Activated CD4-positive, alpha-beta memory T cell treated with anti-CD3 and anti-CD28 coated beads, Interleukin-2, amount 10 ng/mL, durations not matched to agents 7 days and 5 days (primary cell): Measurements from ENCODE around the gene TIAM2. TPM values are rescaled to one million over a fixed set of nuclear protein-coding genes. Genes with fewer than 3 reads are reported as not detected.

Experiments
- CTCF ChIA-PET: fragments of 350-600 bp; sonication (Branson Sonifier 250); formaldehyde crosslinking; loops from one replicate; lab custom pipeline; 2021; ENCODE audit warnings: antibody characterized with exemption, inconsistent platforms; lab: Charles Lee
- POLR2A ChIA-PET: fragments of 350-600 bp; sonication (Branson Sonifier 250); formaldehyde crosslinking; loops from one replicate; lab custom pipeline; 2021; ENCODE audit warnings: antibody characterized with exemption; lab: Charles Lee
- DNase-seq: peaks from one replicate; pipeline ENCODE4 v3.0.0-alpha.2; 2020
- H3K27ac Mint-ChIP-seq: one replicate; pipeline ENCODE4 v1.8.0; 2021; ENCODE audit warnings: mild to moderate bottlenecking, mixed read lengths
- H3K27me3 Mint-ChIP-seq: one replicate; pipeline ENCODE4 v1.8.0; 2021; ENCODE audit warnings: mixed read lengths
- H3K36me3 Mint-ChIP-seq: one replicate; pipeline ENCODE4 v1.8.0; 2021; ENCODE audit warnings: low read depth, mixed read lengths
- H3K4me1 Mint-ChIP-seq: one replicate; pipeline ENCODE4 v1.8.0; 2021; ENCODE audit warnings: mixed read lengths
- H3K4me3 Mint-ChIP-seq: one replicate; pipeline ENCODE4 v1.8.0; 2021; ENCODE audit warnings: mild to moderate bottlenecking, mixed read lengths
- H3K9me3 Mint-ChIP-seq: one replicate; pipeline ENCODE4 v1.8.0; 2021; ENCODE audit warnings: mixed read lengths
- total RNA-seq, 2 experiments: library from RNA; stranded (reverse); gene quantifications; one replicate each; pipeline ENCODE4 v1.2.3, GENCODE V29; 2021

TIAM2 gene
- total RNA-seq, 2 experiments from 2014 or later: 6.1 to 8.3 TPM

DNA sequence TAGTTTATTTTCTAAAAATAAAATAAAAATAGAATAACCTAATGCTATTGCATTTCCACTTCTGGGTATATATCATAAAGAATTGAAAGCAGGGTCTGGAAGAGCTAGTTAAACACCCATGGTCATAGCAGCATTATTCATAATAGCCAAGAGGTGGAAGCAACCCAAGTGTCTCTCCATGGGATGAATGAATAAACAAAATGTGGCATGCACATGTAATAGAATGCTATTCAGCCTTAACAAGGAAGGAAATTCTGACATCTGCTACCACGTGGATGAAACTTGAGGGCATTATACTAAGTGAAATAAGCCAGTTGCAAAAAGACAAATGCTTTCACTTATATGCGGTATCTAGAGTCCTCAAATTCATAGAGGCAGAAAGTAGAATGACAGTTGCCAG lies 130.8 kb downstream of the TIAM2 start:
- H3K36me3 Mint-ChIP-seq: peaks cover 2% of the 10 kb centered on the region
- peaks cover 1% of the 10 kb centered on the region for H3K27me3 Mint-ChIP-seq
- no peak overlapping the region for H3K27ac Mint-ChIP-seq
- DNase-seq: no peak
- peaks cover 21% of the 10 kb centered on the region for H3K4me1 Mint-ChIP-seq
- H3K4me3 Mint-ChIP-seq: no peak overlapping the region
- ChIA-PET POLR2A (no interaction called here), CTCF (no interaction called here)
- peaks cover 1% of the 10 kb centered on the region for H3K9me3 Mint-ChIP-seq

DNA sequence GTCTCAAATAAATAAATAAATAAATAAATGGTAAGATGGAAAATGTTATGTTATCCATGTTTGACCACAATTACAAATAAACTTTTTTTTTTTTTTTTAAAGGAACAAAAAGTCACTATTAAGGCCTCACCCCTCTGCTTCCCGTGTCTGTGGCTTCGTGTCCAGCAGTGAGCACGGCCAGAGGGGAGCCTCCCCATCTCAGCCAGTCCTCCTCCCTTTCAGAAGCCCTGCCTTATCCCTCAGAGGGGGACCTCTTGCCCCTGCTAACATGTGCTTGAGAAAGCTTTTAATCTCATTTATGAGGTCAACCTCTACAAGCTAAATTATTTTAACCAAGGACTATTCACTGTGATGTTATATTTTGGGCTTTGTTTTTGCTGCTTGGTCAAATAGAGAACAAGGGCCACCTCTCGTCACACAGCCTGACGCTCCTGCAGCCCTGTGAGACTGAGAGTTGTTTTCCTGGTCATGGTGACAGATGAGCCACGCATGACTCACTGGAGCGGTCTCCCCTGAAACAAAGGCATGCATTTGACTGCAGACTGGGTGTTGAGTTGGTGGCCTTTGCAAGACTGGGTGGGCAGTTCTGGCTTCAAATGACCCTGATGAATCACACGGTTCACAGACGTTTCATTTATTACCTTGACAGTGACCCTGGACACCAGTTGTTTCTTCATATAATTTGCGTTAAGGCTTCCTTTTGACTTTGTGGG lies 131.8 kb downstream of the TIAM2 start:
- Mint-ChIP-seq H3K27ac (peak overlapping the region; percentile 45), H3K9me3 (peaks cover 1% of the 10 kb centered on the region), H3K27me3 (peaks cover 1% of the 10 kb centered on the region), H3K4me3 (no peak overlapping the region), H3K4me1 (peaks cover 21% of the 10 kb centered on the region), H3K36me3 (peaks cover 2% of the 10 kb centered on the region)
- ChIA-PET CTCF (no interaction called here), POLR2A (interaction anchor here (1.0 to 2.0 kb wide), 2 partner anchors 27 to 44 kb away, joined by 3 to 6 read pairs; no protein-coding TSS in a partner anchor)
- peak; percentile 55 for DNase-seq

DNA sequence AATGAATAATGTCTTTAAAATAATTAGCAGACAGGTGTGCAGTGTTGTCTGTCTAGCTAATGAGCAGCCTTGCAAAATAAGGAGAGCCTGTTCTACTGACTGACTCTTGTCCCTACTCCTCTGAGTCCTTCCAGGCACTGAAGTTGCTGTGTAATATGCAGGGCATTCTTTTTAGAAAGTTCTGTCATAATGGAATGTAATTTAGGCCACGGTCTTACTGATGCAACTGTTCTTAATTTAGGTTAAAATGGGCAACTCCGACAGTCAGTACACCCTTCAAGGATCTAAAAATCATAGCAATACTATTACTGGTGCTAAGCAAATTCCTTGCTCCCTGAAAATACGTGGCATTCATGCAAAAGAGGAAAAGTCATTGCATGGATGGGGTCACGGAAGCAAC lies 133.9 kb downstream of the TIAM2 start:
- Mint-ChIP-seq H3K27me3 (peaks cover 1% of the 10 kb centered on the region), H3K36me3 (peaks cover 5% of the 10 kb centered on the region), H3K4me3 (no peak overlapping the region), H3K4me1 (peaks cover 21% of the 10 kb centered on the region), H3K27ac (no peak overlapping the region), H3K9me3 (peaks cover 1% of the 10 kb centered on the region)
- ChIA-PET POLR2A (interaction anchor here (0.7 kb wide), 1 partner anchor 12 kb away, joined by 3 read pairs; no protein-coding TSS in a partner anchor), CTCF (no interaction called here)
- DNase-seq: no peak

DNA sequence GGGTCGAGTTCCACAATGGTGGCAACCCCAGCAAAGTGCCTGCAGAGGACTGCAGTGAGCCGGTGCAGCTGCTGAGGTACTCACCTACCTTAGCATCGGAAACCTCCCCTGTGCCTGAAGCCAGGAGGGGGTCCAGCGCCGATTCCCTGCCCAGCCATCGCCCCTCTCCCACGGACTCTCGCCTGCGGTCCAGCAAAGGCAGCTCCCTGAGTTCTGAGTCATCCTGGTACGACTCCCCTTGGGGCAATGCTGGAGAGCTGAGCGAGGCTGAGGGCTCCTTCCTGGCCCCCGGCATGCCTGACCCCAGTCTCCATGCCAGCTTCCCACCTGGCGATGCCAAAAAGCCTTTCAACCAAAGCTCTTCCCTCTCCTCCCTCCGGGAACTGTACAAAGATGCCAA lies 134.6 kb downstream of the TIAM2 start:
- no peak for DNase-seq
- CTCF ChIA-PET: no interaction called here
- H3K27me3 Mint-ChIP-seq: peaks cover 1% of the 10 kb centered on the region
- H3K9me3 Mint-ChIP-seq: peaks cover 1% of the 10 kb centered on the region
- peaks cover 21% of the 10 kb centered on the region for H3K4me1 Mint-ChIP-seq
- POLR2A ChIA-PET: interaction anchor here (1.2 kb wide), 1 partner anchor 24 kb away, joined by 4 read pairs; no protein-coding TSS in a partner anchor
- H3K36me3 Mint-ChIP-seq: peaks cover 5% of the 10 kb centered on the region
- no peak overlapping the region for H3K4me3 Mint-ChIP-seq
- no peak overlapping the region for H3K27ac Mint-ChIP-seq

DNA sequence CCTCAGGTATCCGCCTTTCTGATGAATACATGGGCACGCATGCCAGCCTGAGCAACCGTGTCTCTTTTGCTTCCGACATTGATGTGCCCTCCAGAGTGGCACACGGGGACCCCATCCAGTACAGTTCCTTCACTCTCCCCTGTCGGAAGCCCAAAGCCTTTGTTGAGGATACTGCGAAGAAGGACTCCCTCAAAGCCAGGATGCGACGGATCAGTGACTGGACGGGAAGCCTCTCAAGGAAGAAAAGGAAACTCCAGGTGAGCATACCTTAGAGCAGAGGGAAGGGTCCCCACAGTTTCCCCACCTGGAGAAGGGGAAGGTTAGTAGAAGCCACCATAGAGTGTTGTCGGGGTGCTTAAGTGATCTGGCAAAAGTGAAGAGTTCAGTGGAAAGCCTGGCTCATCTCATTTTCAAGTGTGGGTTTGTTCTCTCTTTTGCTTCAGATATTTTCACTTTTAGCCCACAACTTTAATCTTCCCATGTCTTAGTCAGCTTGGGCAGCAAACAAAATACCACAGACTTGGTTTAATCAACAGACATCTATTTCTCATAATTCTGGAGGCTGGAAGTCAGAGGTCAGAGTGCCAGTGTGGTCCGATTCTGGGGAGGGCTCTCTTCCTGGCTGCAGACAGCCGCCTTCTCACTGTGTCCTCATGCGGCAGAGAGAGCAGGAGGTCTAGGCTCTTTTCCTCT lies 135.2 kb downstream of the TIAM2 start:
- ChIA-PET POLR2A (interaction anchor here (1.2 kb wide), 1 partner anchor 24 kb away, joined by 4 read pairs; no protein-coding TSS in a partner anchor), CTCF (no interaction called here)
- no peak for DNase-seq
- Mint-ChIP-seq H3K4me1 (peaks cover 21% of the 10 kb centered on the region), H3K36me3 (peaks cover 5% of the 10 kb centered on the region), H3K4me3 (no peak overlapping the region), H3K27ac (no peak overlapping the region), H3K9me3 (peaks cover 1% of the 10 kb centered on the region), H3K27me3 (peaks cover 1% of the 10 kb centered on the region)

DNA sequence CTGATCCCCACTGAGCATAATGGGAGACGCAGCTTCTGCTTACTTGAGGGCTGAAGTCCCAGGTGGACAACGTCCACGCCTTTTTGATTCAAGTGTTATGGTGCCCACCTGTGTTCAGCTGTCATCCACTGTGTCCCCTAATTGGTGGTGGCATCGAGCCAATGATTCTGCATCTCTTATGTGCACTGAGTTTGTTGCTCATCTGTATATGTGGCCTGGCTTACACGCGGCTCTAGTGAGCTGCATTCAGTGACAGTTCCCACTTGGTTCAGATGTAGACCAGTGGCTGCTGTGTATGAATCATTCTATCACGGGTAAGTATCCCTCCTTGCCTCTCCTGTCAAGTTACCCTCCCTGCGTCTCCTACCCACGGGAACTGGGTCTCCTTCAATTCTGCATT lies 137.5 kb downstream of the TIAM2 start:
- peaks cover 1% of the 10 kb centered on the region for H3K9me3 Mint-ChIP-seq
- peaks cover 11% of the 10 kb centered on the region for H3K36me3 Mint-ChIP-seq
- no peak overlapping the region for H3K4me3 Mint-ChIP-seq
- no peak overlapping the region for H3K27ac Mint-ChIP-seq
- POLR2A ChIA-PET: no interaction called here
- peaks cover 1% of the 10 kb centered on the region for H3K27me3 Mint-ChIP-seq
- H3K4me1 Mint-ChIP-seq: peaks cover 9% of the 10 kb centered on the region
- CTCF ChIA-PET: interaction anchor here (2.1 kb wide), 1 partner anchor 10 kb away, joined by 4 read pairs; no protein-coding TSS in a partner anchor
- DNase-seq: no peak

DNA sequence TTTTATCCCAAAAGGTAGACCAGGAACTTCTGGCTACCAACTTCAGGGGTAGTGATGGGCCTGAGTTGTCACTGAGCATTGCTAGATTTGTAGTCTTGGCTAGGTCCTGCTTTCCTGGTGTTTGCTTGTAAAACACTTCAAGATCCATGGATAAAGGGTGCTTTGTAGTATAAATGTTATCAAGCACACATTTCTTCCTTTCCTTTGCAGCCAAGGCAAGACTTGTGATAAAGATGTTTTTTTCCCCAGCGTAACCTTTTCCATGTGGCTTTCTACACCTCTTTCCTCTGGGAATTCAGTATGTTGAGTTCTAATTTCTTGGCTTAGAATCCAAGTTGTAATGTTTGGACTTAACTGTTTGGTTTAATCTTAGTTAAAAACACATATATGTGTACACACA lies 145.9 kb downstream of the TIAM2 start:
- ChIA-PET CTCF (no interaction called here), POLR2A (interaction anchor here (1.4 kb wide), 1 partner anchor 12 kb away, joined by 3 read pairs; no protein-coding TSS in a partner anchor)
- Mint-ChIP-seq H3K36me3 (peaks cover 31% of the 10 kb centered on the region), H3K4me1 (peaks cover 35% of the 10 kb centered on the region), H3K4me3 (no peak overlapping the region), H3K9me3 (no peaks in the 10 kb centered on the region), H3K27ac (no peak overlapping the region), H3K27me3 (no peaks in the 10 kb centered on the region)
- DNase-seq: no peak

DNA sequence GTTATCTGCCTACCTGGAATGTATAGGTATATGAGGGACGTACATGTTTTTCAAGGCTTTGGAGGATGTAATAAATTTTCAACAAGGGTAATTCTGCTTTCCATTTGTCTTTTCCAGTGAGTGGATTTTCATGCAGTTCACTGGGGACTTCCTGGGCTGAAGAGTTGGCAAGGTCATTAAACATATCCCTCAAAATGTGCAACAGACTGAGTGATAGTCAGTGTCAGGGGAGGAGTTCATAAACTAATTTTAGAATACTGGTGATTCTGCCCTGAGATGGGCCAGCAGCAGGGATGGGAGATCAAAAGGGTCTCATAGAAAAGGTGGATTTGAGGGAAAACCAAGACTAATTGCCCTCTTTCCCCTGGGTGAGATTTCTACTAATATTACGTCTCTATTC lies 146.4 kb downstream of the TIAM2 start:
- CTCF ChIA-PET: no interaction called here
- POLR2A ChIA-PET: no interaction called here
- peaks cover 31% of the 10 kb centered on the region for H3K36me3 Mint-ChIP-seq
- no peaks in the 10 kb centered on the region for H3K27me3 Mint-ChIP-seq
- DNase-seq: no peak
- no peak overlapping the region for H3K27ac Mint-ChIP-seq
- H3K4me3 Mint-ChIP-seq: no peak overlapping the region
- no peaks in the 10 kb centered on the region for H3K9me3 Mint-ChIP-seq
- H3K4me1 Mint-ChIP-seq: peaks cover 35% of the 10 kb centered on the region

DNA sequence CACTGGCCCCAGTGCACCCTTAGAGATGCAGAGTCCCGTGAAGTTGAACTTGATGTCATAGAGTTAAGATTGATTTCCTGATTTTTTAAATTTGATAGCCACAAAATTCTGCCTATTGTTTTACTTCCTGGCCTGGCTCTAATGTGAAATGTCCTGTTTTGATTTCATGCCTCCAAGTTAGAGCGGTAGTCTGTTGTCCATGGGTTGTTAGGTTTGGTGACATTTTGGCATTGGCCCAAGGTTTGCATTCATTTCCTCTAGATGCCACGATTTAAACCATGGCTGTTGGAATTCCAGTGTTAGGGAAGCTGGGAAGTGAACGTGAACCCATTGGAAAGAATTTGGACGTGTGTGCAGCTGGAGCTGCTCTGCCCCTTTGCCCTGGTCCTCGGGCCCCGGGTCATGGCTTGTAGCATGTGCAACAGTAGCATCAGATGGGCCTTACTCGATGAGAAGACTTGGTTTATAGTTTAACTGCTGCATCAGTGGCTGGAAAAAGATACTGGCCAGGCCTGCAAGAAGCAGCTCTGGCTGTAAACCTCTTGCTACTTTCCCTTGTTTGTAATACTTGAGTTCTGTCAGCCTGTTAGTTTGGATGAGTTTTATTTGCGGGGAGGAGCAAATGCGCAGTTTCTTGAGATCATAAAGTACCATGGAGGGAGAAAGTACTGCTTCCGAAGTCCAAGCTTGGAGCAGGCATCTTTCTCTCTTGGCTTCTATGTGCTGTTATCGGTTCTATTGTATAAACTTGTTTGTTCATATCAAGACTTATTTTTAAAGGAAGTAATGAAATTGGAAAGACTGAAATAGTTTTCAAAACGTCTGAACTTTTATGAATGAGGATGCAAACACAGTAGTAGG lies 147.3 kb downstream of the TIAM2 start:
- CTCF ChIA-PET: interaction anchor here (0.7 to 1.2 kb wide), 3 partner anchors 9 to 30 kb away, joined by 3 to 4 read pairs (median 3); no protein-coding TSS in a partner anchor
- POLR2A ChIA-PET: interaction anchor here (1.3 kb wide), 1 partner anchor 11 kb away, joined by 7 read pairs; no protein-coding TSS in a partner anchor
- DNase-seq: no peak

DNA sequence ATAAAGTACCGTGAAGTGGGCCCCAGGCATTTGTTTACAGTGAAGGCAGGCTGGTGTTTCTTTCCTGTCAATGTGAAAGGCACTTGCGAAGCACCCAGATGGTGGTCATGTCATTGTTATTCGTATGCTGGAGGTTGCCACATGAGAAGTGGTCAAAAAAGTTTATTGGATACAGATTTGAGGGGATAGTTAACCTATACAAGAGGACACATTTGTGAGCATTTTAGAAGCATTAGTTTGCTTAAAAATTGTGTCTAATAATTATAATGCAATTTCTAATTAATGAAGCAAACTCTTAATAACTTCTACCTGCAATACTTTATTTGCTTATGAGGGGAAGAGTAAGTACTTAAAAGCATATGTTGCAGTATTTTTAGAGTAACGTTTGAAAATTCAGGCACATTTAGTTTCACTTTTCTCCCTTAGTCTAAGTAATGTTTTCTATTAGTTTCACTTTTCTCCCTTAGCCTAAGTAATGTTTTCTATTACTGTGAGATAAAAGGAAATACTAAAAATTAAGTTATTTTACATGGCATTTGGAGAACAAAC lies 148.0 kb downstream of the TIAM2 start:
- Mint-ChIP-seq H3K4me1 (peaks cover 40% of the 10 kb centered on the region), H3K27ac (peak overlapping the region; percentile 92), H3K9me3 (no peaks in the 10 kb centered on the region), H3K4me3 (peak overlapping the region; percentile 63), H3K36me3 (peaks cover 29% of the 10 kb centered on the region), H3K27me3 (no peaks in the 10 kb centered on the region)
- POLR2A ChIA-PET: interaction anchor here (0.9 to 1.3 kb wide), 2 partner anchors 11 to 28 kb away, joined by 3 to 7 read pairs; no protein-coding TSS in a partner anchor
- CTCF ChIA-PET: interaction anchor here (0.8 to 1.2 kb wide), 2 partner anchors 10 to 30 kb away, joined by 3 to 4 read pairs; no protein-coding TSS in a partner anchor
- DNase-seq: peak; percentile 26

More for the DNA sequence above, 147.3 kb downstream of the TIAM2 start:
- peak overlapping the region; percentile 63 for H3K4me3 Mint-ChIP-seq
- H3K9me3 Mint-ChIP-seq: no peaks in the 10 kb centered on the region
- peaks cover 35% of the 10 kb centered on the region for H3K4me1 Mint-ChIP-seq
- peak overlapping the region; percentile 92 for H3K27ac Mint-ChIP-seq
- H3K27me3 Mint-ChIP-seq: no peaks in the 10 kb centered on the region
- H3K36me3 Mint-ChIP-seq: peaks cover 25% of the 10 kb centered on the region

DNA sequence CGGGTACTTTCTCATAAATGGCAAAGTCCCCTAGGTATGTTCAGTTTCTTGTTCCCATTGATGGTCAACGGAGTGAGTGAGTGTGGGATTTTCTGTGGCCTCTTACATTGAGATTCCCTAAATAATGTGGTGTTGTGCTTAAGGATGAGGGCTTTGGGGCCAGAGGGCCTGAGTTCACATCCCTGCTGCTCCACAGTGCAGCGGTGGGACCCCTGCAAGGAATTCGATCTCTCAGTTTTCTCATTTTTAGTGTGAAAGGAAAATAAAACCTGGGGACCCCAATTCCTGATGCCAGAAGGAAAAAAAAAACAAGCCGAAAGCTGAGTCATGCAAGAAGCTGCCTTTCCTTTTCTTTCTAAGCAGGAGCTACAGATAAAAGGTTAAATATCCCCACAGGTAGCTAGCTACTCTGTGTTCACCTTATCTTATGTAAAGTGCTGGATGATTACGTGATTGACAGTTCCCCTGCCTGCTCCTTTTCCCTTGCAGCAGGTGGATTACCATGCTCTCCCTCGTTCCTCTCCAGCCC lies 148.5 kb downstream of the TIAM2 start:
- Mint-ChIP-seq H3K4me3 (peak overlapping the region; percentile 63), H3K9me3 (no peaks in the 10 kb centered on the region), H3K27me3 (no peaks in the 10 kb centered on the region), H3K36me3 (peaks cover 26% of the 10 kb centered on the region), H3K27ac (peak overlapping the region; percentile 92), H3K4me1 (peaks cover 41% of the 10 kb centered on the region)
- ChIA-PET CTCF (no interaction called here), POLR2A (interaction anchor here (0.9 kb wide), 1 partner anchor 27 kb away, joined by 3 read pairs; no protein-coding TSS in a partner anchor)
- no peak for DNase-seq

DNA sequence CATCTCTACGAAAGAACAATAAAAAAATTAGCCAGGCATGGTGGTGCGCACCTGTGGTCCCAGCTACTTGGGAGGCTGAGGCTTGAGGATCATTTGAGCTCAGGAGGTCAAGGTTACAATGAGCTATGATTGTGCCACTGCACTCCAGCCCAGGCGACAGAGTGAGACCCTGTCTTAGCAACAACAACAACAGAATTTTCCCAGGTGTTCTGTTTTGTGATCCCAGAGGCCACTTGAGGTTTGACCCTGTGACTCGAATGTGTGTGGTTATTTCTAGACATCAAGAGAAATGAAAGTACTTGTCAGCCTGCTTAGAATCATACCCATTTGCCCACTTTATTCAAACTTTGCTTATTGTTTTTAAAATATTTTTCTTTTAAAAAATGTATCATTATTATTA lies 151.1 kb downstream of the TIAM2 start:
- CTCF ChIA-PET: interaction anchor here (0.6 kb wide), 1 partner anchor 15 kb away, joined by 3 read pairs; no protein-coding TSS in a partner anchor
- H3K36me3 Mint-ChIP-seq: peaks cover 29% of the 10 kb centered on the region
- POLR2A ChIA-PET: no interaction called here

More for the DNA sequence above, 151.1 kb downstream of the TIAM2 start:
- Mint-ChIP-seq H3K4me3 (no peak overlapping the region), H3K27ac (no peak overlapping the region), H3K9me3 (no peaks in the 10 kb centered on the region), H3K27me3 (no peaks in the 10 kb centered on the region), H3K4me1 (peaks cover 46% of the 10 kb centered on the region)
- no peak for DNase-seq
